MM.1S (cell line): Measurements from ENCODE around the gene DOCK4.

ENCODE experiments used
- EZH2 ChIP-seq: fragments of 300-600 bp; sonication (generic); optimal IDR thresholded peaks from 2 replicates; pipeline ENCODE3; 2017; ENCODE audit warnings: low read depth, mild to moderate bottlenecking, antibody characterized with exemption, low read length, mixed read lengths
- TF ChIP-seq, protein P1 (sequence below): fragments of 300-600 bp; sonication (generic); IDR thresholded peaks from 2 replicates; pipeline ENCODE4 v1.5.1; 2016; ENCODE audit warnings: antibody characterized with exemption, low read length, mixed read lengths

- TF ChIP-seq, protein P1, sequence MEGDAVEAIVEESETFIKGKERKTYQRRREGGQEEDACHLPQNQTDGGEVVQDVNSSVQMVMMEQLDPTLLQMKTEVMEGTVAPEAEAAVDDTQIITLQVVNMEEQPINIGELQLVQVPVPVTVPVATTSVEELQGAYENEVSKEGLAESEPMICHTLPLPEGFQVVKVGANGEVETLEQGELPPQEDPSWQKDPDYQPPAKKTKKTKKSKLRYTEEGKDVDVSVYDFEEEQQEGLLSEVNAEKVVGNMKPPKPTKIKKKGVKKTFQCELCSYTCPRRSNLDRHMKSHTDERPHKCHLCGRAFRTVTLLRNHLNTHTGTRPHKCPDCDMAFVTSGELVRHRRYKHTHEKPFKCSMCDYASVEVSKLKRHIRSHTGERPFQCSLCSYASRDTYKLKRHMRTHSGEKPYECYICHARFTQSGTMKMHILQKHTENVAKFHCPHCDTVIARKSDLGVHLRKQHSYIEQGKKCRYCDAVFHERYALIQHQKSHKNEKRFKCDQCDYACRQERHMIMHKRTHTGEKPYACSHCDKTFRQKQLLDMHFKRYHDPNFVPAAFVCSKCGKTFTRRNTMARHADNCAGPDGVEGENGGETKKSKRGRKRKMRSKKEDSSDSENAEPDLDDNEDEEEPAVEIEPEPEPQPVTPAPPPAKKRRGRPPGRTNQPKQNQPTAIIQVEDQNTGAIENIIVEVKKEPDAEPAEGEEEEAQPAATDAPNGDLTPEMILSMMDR = no peak
- TF ChIP-seq EZH2 = no peak
These were observed 89.3 kb downstream of the DOCK4 start for GRCh38 chr7:112116894-112117293.
